ENCODE results near the gene AIG1.

DNA sequence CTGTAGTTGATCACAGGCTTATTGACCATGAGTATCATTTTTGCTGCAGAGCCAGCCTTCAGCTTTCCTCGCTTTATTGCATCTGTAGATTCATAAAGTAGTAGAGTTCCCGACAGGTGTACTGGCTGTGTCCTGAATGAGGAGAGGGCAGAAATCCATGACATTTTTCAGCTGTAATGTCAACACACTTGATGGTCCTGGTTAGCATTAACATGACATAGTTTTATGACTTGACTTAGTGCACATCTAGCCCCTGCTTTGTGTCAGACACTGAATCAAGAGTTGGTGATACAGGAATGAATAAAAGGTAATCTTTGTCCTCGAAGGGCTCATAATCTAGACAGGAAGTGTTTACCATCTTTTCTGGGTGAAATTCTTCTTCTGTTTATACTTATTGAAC, 55.0 kb downstream of the AIG1 start:
- no peak for TF ChIP-seq POLR2A (IDR thresholded peaks at IDR 0.05)
- TF ChIP-seq, protein P1, sequence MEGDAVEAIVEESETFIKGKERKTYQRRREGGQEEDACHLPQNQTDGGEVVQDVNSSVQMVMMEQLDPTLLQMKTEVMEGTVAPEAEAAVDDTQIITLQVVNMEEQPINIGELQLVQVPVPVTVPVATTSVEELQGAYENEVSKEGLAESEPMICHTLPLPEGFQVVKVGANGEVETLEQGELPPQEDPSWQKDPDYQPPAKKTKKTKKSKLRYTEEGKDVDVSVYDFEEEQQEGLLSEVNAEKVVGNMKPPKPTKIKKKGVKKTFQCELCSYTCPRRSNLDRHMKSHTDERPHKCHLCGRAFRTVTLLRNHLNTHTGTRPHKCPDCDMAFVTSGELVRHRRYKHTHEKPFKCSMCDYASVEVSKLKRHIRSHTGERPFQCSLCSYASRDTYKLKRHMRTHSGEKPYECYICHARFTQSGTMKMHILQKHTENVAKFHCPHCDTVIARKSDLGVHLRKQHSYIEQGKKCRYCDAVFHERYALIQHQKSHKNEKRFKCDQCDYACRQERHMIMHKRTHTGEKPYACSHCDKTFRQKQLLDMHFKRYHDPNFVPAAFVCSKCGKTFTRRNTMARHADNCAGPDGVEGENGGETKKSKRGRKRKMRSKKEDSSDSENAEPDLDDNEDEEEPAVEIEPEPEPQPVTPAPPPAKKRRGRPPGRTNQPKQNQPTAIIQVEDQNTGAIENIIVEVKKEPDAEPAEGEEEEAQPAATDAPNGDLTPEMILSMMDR (IDR thresholded peaks at IDR 0.05), result no peak
